NCI-H82 treated with DMSO at 0.1 percent for 48 hours (cell line): Measurements from ENCODE around the gene CCL1.

ENCODE experiments used
- DNase-seq: peaks from one replicate; lab custom pipeline; 2025; ENCODE audit not compliant: unreplicated experiment; lab: John Stamatoyannopoulos, UW

CCL1 gene, protein sequence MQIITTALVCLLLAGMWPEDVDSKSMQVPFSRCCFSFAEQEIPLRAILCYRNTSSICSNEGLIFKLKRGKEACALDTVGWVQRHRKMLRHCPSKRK

DNA sequence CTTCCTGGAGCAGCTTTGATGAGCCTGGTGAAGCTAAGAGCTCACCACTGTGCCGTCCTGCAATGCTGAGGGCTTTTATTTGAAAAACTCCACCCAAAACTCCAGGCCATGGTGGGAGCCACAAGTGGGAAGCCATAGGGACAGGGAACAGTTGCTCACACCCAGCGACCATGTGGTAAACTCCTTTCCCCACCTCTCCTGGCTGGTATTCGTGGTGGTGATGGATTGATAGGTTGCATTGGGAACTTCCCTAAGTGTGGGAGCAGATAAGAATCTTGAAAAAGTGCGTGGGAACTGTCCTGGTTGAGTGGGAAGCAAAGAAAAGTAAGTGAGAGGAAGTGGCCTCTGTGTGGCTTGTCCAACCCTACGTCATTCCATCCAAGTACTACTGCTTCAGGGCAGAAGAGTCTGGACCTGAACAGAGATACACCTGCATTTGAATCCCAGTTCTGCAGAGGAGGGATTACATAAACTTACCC, at the start of gene CCL1:
CCL1 (minus strand) TSS at position 51 of the 479 bp plus-strand sequence. CDS start 72 bp downstream, outside the sequence.
- no peak for DNase-seq

DNA sequence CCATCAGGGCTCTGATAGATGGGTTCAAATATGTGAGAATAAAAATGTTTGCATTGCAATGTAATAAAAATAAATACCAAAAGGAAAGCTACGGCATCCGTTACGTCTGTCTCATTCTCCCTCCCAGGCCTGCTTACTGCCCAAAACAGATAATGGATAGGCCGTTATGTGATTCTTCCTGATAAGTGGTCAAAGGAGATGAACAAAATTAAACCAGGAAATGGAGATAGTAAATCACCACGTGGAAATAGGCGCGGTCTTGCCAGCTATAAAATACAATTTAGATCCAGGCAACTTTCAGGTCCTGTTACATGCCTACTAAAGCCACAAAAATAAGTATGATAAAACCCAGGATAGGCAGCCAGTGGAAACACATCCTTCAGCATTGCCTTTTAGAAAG, 49.5 kb upstream of the CCL1 start:
- DNase-seq: no peak

DNA sequence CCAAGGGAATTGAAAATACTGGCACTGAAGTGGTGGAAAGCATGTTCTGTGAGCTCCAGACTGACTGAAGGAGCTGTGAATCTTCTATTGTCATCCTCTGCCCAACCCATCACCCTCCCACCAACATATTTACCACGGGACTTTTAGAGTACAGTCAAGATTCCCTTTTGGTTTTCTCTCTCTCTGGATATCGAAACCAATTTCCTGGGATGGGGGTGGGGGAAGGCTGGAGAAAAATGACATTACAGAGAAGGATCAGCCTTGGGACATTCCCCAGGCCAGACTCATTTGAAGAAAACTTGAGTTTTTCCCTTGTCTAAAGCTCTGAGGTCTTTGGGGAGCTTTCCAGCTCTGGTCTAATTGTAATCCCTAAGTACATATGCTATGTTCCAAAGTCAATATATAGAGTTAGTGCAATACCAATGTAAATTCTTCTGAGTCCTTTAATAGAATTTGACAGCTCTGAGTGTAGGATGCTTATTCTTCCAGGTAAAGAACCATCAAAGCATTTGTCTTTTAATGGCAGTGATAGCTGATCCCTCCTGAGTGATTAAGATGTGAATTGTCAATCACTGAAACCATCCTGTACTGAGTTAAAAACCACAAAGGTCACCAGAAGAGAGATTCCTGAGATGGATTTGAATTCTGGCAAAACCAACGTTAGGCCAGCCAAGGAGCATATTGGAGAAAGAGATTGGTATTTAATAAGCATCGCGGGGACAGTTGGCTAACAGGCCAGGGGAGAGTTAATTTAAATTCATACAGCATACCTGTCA, 48.8 kb upstream of the CCL1 start:
- no peak for DNase-seq

DNA sequence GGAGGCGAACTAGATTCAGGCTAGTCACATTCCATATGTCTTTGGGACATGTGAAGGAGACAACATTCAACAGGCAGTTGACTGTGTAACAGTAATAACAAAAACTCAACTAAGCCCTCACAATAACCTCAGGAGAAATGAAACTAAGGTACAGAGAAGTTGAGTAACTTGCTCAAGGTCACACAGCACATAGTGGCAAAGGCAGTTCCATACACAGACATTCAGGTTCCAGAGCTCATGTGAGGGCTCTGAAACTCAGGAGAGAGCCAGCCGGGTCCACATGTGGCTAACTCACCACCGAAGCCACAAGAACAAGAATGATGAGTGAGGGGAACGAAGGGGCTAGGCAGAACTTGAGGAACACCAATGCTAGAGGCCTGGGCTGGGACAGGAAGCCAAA, 46.3 kb upstream of the CCL1 start:
- no peak for DNase-seq

DNA sequence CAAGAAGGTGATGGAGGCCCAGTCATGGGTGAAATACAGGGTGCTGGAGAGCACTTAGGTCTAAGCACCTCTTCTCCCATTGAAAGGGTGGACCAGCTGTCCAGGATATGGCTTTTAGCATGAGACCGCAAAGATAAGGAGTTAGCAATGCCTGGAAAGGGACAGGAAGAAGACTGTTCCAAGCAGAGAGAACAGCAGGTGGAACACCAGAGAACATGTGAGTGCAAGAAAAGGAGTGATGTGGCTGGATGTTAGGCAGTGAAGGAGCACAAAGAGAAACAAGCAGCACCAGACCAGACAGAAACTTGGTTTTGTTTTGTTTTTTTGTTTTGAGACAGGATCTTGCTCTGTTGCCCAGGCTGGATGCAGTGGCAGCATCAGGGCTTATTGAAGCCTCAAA, 45.4 kb upstream of the CCL1 start:
- no peak for DNase-seq

DNA sequence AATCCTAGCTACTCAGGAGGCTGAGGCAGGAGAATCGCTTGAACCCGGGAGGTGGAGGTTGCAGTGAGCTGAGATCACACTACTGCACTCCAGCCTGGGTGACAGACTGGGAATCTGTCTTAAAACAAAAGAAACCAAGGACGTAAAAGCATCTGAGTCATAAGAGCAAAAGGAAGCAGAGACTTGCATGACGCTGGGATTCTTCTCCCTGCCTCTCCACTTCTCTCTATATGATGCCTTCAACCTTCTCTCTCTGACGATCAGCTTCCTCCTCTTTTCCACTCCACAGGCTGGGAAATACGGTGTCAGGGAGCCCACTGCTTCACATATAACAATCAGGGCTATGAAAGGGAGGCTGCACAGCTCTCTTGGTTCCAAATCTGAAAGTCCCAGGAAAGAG, 43.2 kb upstream of the CCL1 start:
- DNase-seq: no peak

DNA sequence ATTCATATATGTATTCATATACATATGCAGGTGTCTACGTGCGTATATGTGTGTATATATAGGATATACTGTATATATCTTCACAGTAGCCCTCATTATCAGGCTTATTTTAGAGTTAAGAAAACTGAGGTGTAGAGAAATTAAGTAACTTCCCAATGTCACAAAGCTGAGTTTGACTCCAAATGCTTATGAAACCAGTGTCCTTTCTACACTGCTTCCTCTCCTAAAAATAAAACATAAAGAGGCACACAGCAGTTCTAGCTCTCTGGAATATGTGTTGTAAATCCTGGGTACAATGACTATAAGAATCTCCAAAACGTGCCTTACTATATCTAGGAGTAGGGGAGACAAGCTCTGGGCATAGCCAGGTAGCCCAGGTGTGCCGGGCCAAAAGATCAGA, 40.0 kb upstream of the CCL1 start:
- DNase-seq: no peak

DNA sequence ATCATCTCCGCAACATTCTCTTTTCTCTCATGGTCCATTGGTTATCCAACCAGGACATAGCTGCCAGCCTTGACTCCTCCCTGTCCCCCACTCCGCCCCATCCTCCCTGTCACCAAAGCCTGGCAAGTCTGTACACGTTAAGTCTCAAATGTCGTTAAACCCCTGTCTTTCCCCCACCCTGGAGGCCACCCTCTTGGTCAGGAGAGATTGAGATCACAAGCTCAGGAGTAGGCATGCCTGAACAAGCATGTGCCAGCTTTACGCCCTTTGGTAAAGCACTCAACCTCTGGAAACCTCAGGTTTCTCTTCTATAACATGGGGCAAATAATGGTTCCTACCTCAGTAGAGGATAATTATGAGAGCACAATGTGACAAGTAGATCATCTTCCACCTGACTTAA, 38.1 kb upstream of the CCL1 start:
- no peak for DNase-seq

DNA sequence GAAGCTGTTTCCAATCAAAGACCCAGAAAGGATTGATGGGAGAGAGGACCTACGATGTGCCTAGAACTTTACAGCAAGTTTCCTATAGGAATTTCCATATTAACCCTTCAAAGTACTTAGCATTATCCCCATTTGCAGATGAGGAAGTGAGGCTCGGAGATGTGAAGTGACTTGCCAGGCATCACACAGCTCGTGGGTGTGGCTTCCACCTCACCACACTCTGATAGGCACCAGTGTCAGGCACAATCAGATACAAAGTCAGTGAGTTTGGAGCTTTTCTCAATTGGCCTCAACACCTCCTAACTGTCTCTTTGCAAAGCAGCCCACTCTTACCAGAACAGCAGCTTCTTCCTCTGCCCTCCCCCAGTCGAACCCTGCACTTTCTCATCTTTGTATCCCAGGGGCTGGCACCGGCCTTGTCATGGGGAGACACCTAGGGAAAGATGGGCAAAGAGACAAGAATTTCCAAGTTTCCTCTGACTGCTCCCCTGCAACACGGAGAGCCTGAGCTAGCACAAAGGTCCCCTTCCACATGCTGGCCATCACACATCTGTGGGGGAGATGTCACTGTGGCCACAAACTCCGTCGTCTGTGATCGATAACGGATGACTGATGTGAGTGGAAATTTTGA, 37.4 kb upstream of the CCL1 start:
- DNase-seq: no peak

DNA sequence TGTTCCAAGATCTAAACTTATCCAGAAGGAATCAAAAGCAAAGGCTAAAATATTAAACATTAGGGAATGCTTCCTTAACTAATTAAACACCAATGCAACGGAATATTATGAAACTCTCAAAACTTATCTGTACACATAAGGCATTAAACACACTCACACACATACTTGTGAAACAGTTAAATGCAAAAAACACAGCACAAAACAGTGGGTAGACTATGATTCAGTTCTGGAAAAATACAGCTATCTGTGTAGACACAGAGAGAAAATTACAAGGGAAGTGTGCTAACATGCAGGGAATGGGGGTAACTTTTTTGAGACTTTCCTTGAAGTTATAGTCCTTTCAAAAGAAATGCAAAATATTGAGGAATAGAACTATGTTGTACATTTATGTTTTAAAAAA, 36.7 kb upstream of the CCL1 start:
- no peak for DNase-seq

DNA sequence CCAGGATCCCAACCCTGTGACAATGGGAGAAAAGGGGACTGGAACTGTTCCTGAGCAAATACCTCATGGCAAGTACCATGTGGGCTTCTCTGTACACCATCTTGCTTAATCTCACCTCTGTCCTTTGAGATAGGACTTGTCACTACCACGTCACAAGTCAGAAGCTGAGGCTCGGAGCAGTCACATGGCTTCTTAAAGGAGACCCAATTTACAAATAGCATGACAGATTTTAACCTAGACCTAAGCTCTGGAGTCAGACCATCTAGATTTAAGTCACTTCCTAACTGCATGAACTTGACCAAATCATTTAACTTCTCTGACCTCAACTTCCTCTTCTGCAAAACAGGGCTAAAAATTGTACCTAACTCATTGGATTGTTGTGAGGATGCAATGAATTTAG, 36.0 kb upstream of the CCL1 start:
- no peak for DNase-seq

DNA sequence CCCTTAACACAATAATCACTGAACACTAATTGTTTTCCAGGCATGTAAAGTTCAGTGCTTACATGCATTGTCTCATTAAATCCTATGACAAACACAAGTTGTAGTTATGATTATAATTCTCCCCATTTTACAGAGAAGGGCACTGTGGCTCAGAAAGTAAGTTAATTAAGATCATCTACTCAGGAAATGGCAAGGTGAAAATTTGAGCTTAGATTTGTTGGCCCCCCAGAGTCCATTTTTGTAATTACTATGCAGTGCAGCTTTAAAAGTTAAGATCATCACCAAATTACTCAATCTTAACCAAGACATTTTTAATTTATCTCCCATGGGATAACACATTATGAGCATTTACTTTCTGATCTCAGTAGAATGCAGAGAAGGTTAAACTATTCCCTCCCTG, 34.2 kb upstream of the CCL1 start:
- no peak for DNase-seq

DNA sequence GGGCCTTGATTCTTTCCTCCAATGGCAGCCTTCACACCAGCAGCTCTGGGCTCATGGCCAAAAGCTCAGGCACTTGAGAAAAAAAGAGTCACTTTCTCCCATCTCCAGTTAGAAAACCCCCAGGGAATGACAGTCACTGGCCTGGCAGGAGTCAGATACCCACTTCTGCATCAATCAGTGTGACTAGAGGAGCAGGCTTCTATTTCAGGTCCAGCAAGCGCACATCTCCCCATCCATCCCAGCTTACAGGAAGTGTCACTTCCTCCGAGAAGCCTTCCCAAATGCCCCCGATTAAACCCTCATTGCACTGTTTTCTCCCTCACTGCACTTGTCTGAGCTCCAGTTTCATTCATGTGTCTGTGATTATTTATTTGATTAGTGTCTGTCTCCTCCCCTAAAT, 30.4 kb upstream of the CCL1 start:
- no peak for DNase-seq

DNA sequence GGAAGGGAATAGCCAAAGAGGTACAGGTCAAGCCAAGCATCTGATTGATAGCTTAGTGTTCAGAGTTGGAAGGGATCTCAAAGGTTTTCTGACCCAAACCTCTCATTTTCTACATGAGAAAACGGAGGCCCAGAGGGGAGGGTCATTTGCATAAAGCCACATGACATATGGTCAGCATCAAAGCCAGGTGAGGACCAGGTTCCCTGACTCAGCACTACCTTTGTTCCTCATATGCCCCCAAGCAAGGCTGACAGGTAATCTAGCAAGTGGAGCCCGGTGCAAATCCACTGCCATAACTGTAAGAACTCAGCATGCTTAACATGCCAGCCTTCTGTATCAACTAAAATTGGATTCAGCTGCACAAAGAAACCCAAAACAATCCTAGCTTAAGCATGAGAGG, 28.2 kb upstream of the CCL1 start:
- DNase-seq: no peak

DNA sequence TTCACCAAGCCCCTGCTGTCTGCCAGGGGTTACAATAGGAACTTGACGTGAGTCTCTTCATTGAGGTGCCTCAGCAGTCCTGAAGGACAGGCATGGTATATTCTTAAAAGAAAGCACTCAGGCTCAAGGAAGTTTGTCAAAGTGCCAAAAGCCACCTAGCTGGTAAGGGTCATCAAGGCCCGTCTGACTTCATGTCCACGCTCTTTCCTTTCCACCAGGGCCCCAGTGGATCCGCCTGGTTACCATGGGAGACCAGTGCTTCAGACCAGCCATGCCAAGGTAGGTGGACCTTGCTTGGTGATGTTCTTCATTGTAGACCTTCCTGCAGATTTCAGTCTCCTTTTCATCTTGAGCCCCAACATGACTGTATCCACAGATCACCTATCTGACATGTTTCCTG, 27.6 kb upstream of the CCL1 start:
- DNase-seq: no peak

DNA sequence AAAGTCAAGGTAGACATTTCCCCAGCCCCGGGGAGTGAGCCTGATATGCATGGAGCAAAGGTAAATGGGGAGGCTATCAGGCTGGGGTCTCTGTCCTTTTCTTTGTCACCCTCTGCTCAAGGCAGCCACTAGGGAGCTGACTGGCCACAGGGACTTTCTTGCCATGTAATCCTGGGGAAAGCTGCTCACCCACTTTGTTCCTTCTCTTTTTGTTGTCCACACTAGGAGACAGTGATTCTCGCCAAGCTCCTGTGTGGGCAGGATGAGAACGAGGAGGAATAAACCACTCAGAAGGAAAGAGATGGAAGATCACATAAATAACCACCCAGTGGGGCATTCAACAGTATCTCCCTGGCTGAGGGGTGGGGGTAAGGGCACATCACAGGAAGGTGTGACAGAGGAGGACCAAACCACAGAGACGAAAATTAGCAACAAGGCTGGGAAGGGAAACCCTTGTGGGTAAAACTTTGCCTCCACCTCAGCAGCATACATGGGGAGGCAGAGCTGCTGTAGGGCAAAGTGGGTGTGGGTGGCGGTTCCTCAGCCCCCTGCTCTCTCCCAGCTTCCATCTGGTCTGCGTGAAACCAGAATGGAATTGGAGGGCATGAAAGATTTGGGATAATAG, 26.2 kb upstream of the CCL1 start:
- no peak for DNase-seq

DNA sequence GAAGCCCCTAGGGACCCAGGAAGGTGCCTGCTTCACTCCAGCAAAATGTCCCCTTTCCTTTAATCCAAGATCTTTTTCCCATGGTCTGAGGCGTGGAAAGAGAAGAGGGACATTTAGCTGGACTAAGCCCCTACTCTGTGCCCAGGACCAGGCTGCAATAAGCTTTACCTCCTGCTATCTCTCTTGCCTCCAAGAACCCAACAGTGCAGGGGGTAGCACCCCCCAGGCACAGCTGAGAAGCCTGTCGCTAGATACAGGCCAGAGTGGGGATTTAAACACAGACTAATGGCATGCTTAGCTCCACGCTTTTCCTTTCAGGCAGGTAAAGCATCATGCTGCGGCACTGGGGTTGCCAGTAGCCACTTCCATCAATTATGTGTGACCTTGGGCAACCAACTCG, 24.5 kb upstream of the CCL1 start:
- no peak for DNase-seq

DNA sequence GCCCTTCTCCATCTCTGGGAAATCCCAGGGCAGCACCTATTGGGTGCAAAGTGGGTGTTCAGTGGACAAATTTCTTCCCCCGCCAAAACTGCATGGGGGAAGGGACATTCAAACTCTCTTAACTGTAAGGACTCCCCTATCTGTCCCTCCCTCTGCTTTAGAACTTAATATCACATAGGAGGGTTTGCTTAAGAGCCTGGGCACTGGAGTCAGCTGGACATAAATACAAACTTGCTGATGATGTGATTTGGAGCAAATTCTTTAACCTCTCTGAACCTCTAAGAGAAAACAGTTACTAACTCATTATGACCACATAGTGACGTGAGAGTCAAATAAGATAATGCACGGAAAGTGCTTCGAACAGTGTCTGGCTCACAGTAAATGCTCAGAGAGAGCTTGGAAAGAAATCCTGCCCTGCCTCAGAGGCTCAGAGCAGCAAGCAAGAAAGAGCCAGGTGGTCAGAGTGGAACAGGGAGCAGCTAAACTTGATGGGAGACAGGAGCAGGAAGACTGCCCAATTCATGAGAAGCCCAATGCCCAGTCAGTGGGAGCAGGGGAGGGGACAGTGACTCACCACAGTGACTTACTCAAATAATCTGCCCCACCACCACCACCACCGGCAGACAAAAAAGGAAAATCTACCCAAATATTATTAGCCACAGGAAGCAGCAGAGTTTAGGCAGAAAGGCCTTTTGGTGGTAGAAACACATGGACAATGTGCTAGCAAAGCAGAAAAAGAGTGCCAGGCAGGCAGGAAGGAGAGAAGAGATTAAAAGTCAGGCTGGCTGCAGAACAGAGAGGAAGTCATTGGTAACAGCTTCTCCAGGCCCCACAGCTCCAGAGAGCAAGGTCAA, 23.9 kb upstream of the CCL1 start:
- DNase-seq: no peak

DNA sequence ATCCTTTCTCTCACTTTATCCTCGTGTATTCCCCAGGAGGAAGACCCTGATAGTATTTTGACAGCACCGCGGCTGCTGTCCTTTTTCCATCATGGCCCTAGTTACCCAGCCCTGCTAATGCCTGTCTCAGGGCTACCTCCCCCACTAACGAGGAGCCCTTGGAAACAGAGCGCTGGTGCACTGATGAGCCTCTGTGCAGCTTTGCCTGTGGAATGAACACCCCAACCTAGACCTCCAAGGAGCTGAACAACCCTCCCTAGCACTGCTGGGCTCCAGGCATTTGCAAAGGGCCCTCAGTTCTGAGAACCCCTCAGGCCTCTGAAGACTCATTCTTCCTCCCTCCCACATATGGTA, 23.3 kb upstream of the CCL1 start:
- DNase-seq: no peak

DNA sequence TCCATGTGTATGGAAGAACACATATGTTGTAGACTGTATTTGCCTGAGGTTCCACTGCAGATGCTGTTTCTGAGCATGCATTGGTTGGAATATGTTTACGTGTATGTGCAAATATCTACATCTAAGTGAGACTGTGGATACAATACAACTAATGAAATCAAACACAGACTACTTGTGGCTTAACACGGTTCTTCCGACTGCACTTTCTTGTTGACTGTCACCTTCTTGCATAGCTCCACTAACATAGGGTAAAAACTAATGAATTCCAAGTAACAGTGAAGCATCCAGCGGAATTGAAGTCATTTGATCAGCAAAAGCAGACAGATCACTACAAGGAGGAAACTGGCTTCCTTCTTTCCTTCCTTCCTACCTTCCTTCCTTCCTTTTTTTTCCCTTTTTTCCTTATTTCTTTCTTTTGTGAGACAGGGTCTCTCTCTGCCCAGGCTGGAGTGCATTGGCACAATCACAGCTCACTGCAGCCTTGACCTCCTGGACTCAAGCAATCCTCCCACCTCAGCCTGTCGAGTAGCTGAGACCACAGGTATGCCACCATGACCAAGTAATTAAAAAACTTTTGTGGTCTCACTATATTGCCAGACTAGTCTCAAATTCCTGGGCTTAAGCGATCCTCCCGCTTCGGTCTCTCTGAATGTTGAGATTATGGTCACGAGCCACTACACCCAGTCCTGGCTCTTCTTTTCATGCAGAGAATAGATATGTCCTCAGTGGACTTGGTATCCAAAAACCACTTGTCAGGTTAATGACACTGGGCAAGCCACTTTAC, 22.0 kb upstream of the CCL1 start:
- no peak for DNase-seq

DNA sequence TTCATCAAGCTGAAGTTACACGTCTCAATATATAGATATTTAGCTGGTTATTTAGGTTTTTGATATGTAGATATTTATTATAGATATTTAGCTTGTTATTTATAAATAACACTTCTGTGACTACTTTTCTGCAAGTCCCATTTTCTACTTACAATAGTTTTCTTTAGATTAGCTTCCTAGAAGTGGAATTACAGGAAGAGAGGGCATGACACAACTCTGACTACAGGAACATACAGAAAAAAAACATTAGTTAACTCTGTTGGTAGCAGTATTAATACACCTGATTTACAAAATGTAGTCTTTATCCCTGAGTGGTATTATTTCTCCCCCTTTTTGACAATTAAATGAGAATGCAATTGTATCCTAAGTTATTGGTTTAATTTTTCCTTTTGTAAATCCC, 21.2 kb upstream of the CCL1 start:
- DNase-seq: no peak
